Epithelial cell of esophagus (primary cell): ENCODE data around the gene SLC27A3.
A peak's percentile ranks its signal among the peaks of the same experiment; 100 is the strongest.

Experiments used
- DNase-seq: peaks from one replicate; pipeline ENCODE4 v3.0.0; 2010; ENCODE audit warnings: low read depth
- H3K4me3 ChIP-seq: 2 replicates; pipeline ENCODE4 v1.5.1; 2011; ENCODE audit warnings: mild to moderate bottlenecking, low read length, control low read depth
- CTCF ChIP-seq: IDR thresholded peaks from 2 replicates; pipeline ENCODE4 v1.5.1; 2011; ENCODE audit warnings: low read depth, mild to moderate bottlenecking, low read length, control low read depth, inconsistent platforms; ENCODE audit not compliant: insufficient read depth; ENCODE audit errors: missing control alignments

The SLC27A3 gene, protein sequence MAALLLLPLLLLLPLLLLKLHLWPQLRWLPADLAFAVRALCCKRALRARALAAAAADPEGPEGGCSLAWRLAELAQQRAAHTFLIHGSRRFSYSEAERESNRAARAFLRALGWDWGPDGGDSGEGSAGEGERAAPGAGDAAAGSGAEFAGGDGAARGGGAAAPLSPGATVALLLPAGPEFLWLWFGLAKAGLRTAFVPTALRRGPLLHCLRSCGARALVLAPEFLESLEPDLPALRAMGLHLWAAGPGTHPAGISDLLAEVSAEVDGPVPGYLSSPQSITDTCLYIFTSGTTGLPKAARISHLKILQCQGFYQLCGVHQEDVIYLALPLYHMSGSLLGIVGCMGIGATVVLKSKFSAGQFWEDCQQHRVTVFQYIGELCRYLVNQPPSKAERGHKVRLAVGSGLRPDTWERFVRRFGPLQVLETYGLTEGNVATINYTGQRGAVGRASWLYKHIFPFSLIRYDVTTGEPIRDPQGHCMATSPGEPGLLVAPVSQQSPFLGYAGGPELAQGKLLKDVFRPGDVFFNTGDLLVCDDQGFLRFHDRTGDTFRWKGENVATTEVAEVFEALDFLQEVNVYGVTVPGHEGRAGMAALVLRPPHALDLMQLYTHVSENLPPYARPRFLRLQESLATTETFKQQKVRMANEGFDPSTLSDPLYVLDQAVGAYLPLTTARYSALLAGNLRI

GRCh38 chr1:153774780-153775457 is at the start of gene SLC27A3:
Gene SLC27A3 (plus strand): TSS chr1:153775407. CDS start chr1:153775498, 91 bp downstream.
- TF ChIP-seq CTCF, result no peak
- peak; percentile 47 for DNase-seq
- H3K4me3 ChIP-seq, result peak within 1 kb of the TSS; percentile 63

GRCh38 chr1:153727463-153728304 is 47.5 kb upstream of the SLC27A3 start, which contains the start of gene INTS3:
Gene INTS3 (plus strand): TSS chr1:153728050. CDS start chr1:153728635, 585 bp downstream.
- peak; percentile 100 for DNase-seq
- H3K4me3 ChIP-seq, result peak within 1 kb of the TSS; percentile 73
- TF ChIP-seq CTCF, result no peak

DNA sequence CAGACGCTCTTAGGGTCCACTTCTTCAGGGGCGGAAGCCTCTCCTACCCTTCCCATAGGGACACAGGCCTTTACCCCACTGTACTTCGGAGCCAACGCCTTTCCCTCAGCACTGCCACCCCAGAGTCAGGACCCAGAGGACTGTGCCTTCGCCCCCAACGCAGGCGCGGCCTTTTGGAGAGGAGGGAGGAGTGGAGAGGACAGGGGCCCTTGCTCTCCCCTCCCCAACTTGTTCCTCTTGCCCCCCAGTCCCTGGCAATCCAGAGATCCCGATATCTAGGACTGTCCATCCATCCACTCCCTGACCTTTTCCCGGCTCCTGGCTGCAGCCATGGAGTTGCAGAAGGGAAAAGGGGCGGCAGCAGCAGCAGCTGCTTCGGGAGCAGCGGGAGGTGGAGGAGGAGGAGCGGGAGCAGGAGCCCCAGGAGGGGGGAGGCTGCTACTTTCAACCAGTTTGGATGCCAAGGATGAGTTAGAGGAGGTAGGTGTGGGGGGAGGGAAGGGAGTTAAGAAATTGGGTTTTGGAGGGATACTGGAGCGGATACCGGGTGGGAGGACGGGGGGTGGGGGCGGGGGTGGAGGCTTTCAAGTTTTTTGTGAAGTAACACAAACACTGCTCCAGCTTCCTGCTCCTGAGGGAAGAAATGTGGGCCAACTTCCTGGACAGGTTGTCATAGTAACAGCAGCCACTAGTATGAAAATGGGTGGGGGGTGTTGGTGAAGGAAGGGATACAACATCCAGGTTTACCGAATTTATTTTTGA is 46.7 kb upstream of the SLC27A3 start:
- H3K4me3 ChIP-seq, result peak overlapping the region; percentile 68
- DNase-seq, result peak; percentile 16

GRCh38 chr1:153730468-153730988 is 44.7 kb upstream of the SLC27A3 start:
- DNase-seq, result no peak
- no peak overlapping the region for H3K4me3 ChIP-seq
- TF ChIP-seq CTCF, result no peak

More for the DNA sequence above, 46.7 kb upstream of the SLC27A3 start:
- TF ChIP-seq CTCF, result no peak

DNA sequence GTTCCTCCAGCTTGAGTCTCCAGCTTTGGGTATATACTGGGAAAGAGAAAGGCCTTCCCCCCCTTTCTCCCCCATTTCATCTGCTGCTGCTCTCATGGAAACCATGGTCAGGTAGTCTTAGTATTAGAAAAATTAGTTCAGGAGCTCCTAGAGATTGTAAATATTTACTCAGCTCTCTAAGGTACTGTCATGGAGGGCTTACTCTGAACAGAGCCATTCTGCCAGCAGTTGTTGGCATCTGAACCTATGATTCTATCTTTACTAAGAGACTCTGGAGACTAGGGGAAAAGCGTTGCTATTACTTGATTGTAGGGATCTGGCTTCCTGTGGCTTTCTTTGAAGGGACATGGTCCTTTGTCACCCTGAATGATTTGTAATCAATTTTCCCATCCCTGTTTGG is 41.2 kb upstream of the SLC27A3 start:
- TF ChIP-seq CTCF, result no peak
- no peak for DNase-seq
- no peak overlapping the region for H3K4me3 ChIP-seq
